GM18520 (cell line): ENCODE data around the gene NYAP2.

Experiments
- ATAC-seq: cut with Tn5 transposase; IDR thresholded peaks from one replicate; pipeline ENCODE4 v1.9.1; 2021; ENCODE audit not compliant: unreplicated experiment

Gene NYAP2

DNA sequence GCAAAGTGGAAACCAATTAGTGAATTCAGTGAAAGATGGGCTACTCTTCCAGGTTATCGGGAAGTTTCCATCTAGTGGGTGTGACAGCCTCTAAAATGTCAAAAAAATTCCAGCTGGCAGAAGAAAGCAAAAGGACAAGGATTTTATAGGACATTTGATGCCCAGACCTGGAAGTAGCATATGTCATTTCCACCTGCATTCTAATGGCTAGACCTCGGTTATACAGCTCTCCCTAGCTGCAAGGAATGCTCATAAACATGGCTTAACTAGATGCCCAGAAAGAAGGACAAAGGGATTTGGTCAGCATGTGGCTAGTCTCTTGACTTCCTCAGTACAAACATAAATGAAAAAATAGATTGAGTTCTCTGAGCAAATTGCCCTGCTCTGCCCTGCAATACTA lies 215.4 kb downstream of the NYAP2 start:
- no peak for ATAC-seq

DNA sequence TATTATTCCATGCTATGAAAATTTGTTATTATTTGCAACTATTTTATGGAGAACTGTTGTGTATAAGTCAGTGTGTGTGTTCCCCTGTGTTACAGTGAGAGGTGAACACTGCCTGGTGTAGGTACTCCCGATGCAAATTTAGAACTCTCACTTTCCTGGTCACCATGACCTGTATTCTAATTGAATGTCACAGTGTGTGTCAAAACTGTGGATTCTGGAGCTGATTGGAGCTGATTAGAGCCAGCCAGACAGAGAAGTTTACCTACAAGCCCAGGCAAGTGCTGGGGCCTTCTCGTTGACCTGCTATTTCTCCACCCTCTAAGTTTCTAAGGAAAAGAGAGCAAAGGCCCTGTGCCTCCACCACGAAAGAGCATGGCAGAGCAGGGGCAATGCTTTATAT lies 216.0 kb downstream of the NYAP2 start:
- no peak for ATAC-seq

DNA sequence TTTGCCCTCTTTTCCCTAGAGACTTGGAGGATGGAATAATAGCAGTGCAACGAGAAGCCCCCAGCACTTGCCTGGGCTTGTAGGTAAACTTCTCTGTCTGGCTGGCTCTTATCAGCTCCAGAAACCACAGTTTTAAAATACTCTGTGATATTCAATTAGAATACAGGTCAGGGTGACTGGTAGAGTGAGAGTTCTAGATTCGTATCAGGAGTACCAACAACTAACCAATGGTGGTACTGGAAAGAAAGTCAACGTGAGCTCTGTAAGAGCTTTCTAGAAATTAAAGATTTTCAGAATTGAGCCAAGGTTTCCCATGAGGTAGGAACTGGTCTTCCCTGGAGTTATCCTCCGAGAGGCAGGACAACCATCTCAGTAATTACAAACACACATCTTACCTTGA lies 216.9 kb downstream of the NYAP2 start:
- no peak for ATAC-seq

DNA sequence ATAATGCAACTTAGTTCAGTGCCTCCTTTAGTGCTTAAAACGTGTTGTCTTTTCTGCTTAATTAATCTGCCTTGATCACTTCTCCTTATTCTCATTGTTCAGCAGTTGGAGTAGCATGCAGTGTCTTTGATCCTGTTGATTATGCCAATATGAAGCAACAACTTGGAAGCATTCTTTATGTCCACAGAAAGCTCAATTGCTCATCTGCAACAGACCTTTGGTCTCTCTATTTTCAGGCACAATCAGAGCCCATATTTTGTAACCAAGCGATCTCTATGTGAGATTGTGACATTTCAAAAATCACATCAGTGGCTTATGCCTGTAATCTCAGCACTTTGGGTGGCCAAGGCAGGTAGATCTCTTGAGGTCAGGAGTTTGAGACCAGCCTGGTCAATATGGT lies 217.3 kb downstream of the NYAP2 start:
- no peak for ATAC-seq

DNA sequence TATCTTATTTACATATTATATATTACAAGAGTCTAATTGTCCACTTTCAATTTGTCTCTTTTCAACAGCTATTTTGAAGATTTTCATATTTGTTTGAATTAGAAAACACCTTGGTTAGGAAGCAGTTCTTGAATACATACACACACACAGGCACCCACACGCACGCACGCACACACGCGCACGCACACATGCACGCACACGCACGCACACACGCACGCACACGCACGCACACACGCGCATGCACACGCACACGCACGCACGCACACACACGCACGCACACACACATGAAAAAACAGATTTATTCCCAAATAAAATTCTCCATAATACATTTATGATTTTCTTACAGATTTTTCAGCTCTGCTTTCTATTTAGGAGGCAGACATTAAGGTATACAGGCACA lies 220.7 kb downstream of the NYAP2 start:
- no peak for ATAC-seq

DNA sequence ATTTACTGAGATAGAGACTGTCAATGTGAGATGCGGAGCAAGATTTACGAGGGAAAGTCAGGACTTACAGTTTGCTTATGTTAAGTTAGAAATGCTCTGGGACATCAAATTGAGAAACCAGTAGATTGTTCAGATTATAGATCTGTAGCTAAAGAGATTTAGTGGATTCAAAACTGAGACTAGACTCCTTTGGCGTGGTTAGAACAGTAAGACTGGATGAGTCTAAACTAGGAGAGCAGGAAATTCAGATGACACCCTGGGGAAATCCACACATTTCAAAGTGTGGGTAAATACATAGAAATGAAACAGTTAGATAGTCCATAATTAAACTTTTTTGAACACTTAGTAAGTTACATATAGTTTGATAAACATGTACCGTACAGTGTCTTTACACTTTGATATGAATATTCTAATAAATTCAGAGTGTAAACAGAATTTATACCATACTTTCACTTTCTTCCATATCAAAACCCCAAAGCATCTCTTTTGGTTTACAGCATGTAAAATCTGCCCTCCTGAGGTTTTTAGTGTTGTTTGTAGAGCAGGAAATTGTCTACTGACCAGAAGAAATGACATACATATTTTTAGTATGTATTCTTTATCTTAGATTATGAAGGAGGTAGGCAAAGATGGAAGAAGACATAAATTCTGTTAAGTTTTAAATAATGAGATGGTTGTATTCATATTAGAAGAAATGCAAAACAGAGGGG lies 231.5 kb downstream of the NYAP2 start:
- no peak for ATAC-seq

DNA sequence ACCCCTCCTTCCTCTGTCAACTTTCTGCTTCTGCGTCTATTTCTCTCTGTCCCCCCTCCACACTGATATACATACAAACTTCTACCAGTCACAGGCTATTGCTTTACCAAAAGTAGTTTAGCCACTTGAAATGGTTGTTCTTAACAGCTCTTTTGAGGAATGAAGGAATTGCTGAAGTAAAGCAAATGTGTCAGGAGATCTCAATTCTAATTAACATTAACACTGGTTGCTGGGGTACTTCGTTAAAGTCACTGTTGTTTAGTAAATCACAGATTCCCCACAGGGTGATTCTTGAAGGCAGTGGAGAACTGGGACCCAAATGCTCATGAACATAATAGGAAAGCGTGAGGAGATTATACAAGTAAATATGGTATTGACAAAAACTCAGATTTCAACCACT lies 232.8 kb downstream of the NYAP2 start:
- ATAC-seq = no peak

DNA sequence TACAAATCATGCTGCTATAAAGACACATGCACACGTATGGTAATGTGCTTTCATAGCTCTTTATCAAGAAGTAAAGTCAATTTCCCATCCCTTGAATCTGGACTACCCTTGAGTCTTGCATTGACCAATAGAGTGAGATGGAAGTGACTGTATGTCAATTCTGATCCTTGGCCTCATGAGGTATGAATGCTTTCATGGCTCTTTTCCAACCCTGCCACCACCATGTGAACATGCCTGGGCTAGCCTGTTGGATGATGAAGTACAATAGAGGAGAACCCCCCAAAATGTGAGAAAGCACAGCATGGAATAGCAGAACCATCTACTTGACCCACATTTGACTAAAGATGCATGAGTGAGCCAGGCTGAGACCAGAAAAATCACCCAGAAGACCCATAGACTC lies 237.0 kb downstream of the NYAP2 start:
- ATAC-seq = no peak

DNA sequence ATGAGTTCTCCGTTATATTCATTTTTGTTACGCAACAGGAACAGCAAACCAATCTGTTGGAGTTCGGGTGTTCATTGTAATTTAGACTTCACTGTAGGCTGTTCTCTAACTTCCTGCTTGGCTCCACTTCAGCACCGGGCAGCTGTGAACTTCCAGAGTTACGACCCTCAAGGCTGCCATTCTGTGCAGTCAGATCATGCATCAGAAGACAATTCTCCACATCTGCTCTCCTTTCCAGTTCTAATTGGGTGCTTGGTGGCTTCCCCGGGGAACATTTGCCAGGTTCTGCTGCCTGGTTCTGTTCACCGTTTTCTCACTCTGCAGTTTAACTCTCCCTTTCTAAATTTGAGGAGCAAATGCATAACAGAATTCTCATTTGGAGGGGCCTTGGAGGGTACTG lies 237.7 kb downstream of the NYAP2 start:
- ATAC-seq = no peak

DNA sequence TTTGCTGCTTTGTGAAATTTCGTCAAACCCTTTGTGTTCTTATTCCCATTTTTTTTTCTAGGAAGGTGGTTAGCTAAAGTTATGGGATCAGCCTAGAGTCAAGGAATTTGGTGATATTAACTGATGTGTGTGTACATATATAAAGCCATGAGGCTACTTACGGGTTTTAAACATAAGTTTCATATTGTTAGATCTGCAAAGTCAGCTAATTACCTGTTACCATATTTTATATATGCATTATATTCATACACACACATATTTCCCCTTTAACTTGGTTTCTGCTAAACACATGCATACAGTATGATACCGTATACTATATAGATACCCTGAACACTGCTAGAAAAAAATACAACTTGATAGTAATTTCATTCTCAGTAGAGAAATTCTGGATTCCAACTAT lies 241.0 kb downstream of the NYAP2 start:
- no peak for ATAC-seq

DNA sequence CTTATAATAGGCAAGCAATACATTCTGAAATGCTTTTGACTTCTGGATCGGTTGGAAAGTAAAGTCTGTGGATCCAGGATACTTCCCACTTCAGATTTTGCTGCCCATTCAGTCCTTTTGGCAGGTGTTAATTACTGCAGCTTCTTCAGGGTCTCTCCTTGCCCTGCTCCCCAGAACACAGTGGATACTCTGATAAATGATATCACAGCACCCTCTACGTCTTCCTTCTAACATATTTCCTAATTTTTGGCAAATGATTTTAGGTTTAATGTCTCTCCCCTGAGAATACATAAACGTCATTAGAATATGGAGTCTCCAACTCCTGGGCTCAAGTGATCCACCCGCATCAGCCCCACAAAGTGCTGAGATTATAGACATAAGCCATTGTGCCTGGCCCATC lies 249.8 kb downstream of the NYAP2 start:
- no peak for ATAC-seq

DNA sequence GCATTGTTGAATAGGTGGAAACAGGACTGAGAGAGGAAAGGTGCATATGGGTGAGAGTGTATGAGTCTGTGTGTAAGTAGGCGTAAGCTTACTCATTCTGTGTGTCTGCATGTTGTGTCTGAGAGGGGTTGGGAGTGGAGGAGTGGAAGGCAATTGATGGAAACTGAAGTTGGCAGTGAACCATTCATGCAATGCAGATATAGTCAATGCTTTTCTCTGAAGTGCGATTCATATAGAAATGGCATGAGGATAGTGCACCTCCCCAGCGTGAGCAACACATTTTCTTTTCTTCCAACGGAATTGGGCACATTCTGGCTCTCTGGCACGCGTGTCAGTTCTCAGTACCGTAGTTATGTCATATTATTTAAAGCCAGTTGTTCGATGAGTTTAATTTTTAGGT lies 250.5 kb downstream of the NYAP2 start:
- ATAC-seq = no peak

DNA sequence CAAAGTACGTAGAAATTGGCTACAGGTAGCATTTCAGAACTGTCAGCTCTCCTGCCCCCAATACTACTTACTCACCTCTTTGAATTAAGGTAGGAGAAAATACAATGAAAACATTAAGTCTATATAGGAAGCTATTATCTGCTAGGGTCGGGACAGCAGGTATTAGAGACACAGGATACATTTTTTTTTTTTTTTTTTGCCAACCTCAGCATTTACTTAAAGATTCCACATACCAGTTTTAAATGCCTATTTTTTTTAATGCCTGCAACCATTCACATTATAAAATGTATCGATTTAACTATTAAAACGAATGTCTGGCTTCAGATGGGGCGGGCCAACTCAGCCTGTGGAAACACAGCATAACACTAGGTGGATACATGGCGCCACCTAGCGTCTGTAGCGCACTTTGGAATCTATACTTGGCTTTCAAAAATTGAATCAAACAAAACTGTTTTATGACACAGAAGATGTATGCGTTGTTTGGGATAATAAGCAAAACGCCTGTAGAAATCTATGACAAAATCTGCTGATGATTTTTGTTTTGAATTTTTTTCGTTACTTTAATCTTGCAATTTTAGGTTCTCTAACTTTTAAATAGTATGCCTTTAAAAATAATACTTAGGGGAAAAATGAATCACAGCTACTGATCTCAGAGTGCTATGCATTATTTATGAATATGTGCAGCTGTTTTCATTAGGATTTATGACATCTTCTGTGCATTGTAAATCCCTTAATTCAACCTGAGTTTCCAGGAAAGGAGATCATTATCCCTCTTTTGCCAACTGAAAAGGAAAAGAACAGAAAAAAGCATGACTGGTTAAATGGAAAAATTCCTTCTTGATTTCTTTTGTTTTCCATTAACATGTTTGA lies 261.0 kb downstream of the NYAP2 start:
- peak; percentile 77 for ATAC-seq

DNA sequence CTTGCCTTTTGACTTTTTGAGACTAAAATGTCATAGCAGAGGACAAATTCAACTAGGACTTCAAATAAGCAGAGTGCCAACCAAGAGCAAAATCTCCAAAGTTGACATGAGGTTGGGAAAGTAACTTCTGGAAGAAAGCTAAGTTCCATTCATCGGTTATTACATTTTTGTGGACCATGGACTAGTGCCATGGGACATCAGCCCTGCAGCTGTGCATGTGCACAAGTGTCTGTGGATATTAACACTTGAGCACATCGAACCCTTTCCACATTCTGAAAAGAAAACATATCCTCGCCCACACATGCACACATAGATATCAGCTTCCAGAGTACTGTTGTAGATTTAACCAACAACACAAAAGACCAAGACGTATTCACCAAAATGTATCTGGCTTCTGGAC lies 262.6 kb downstream of the NYAP2 start:
- ATAC-seq = no peak

DNA sequence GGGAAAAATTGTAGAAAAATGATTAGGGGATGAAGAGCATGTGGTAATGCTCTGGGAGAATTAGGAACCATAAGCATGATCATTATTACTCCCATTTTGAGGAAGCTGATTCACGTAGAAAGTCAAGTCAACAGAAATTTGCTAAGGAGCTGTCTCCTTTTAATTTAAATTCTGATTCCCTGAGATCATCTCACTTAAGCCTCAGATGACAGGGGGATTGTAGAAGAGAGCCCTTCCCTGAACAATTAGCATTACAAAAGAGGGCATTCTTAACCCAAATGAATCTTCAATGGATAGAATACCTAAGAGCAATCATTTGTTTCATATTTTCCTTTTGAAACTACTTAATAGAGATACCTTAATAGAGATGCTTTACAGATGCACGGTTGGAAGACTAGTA lies 267.9 kb downstream of the NYAP2 start:
- no peak for ATAC-seq

DNA sequence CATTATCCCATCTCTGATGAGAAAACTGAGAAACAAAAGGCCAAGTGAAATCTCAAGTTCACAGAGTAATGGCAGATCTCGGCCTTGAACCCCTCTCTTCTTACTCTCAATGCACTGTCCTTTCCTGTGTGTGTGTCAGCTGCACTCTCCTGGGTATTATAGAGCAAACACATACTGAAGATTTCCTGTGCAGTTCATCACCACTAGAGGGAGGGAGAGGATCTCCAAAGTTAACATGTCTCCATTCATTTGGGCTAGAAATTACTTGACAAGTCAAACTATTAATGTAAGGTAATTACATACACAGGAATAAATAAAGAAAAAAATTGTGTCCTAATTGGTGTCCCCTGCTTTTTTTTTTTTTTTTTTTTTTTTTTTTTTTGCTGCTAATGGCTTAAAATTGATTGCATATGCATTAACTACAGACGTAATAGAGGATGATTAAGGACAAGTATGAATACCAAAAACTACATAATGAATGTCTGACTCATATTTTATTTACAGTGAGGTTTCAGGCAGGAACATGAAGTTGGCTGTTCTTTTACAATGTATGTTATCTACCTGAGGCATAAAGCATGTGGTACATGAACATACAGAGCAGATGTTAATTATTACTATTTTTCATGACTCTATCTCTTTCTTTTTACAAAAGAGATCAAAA lies 269.2 kb downstream of the NYAP2 start:
- ATAC-seq = peak; percentile 89

DNA sequence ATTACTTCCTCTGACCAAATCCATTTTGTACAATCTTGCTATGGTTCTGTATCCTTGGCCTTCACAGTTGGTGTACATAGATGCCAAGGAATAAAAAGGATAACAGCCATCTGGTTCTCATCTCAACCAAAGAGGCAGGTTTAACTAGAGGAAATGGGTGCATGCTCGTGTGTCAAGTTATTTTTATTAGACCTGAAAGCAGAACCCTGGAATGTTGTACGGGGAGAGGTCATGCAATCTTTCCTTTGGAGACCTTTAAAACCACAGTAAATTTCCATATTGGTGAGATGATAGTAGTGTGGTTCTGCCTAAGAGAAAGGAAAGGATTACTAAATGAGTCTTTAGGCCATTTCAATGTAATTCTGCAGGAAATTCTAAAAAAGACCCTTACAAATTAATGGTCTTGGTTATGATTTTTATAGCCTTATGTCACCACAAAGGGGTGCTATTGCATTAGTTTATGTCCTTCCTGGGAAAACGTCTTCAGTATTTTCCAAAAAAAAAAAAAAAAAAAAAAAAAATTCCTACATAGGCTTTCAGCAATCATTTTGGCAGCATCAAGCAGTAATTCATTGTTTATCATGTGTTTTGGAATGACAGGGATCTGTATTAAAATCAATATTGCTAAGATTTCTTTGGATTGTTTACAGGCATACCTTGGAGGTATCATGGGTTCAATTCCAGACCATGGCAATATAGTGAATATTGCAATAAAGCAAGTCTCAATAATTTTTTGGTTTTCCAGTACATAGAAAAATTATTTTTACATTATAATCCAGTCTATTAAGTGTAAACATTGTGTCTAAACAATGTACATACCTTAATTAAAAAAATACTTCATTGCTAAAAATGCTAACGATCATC lies 270.8 kb downstream of the NYAP2 start:
- no peak for ATAC-seq

DNA sequence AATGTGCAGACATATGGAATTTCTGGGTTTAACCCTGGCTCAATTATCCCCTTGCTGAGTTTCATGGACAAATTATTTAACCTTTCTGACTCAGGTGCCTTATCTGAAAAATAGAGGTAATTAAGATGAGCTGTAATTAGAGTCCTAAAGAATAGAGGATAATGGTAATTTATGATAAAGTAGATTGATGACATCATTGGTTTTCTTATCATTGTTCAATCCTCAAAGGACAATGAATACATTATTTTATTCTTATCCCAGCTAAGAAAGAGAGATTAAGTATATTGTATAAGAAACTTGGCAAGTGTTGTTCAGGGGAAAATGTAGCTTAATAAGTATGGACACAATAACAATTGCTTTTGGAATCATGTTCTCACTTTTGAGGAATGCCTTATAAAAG lies 279.3 kb downstream of the NYAP2 start:
- ATAC-seq = no peak

DNA sequence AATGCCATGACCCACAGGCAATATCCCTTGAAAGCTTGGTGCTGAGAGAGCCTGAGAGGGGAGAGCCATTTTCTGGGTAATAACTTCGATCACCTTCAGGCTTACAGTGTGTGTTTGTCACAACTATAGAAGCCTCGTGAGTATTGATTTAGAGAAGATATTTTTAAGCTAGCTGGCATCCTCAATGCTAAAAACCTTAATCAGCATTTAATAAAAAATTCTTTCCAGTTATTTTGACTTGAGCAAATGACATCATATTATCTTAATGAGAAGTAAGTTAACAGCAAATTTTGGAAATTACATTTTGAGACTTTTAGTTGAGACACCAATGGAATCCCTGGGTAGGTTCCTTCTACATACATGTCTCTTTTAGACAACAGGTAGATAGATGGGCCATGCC lies 283.7 kb downstream of the NYAP2 start:
- ATAC-seq = no peak

DNA sequence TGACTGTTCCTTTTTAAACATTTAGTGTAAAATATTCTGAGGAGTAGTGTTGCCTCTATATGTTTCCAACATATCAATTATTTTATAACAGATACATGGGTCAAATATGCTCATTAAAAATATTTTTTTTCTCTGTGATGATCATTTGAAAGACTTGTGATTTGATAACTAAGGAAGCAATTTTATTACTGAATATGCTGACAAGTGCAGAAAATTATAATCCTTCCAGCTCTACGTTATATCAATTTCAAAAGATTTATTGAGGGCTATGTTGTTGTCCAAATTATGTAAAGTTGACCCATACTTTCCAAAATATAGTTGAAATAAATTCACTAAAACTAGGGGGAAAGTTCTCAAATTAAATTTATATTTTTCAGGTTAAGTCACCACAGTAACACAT lies 290.6 kb downstream of the NYAP2 start:
- ATAC-seq = no peak

DNA sequence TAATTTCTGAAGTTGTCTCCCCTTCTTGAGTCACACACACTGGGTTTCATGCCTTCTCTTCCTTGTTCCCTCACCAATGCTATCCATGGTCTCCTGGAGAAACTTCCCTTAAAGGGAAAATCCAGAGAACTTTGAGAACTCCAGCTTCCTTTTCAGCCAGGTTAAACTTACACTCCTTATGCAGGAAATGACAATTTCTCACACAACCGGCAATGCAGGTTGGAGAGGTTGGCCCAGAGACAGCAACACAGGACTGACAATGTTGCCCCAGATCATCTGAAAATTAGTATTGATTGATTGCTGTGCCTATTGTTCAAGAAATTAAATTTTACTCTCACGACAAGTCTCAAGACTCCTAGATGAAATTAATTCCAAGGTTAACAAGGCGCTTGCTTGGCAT lies 292.2 kb downstream of the NYAP2 start:
- ATAC-seq = no peak
